OCI-LY3 (cell line): ENCODE data around the gene RAD51B.

Source experiments
- CTCF ChIP-seq: fragments of 200-600, 300-600 bp; sonication (generic); IDR thresholded peaks from 2 replicates; pipeline ENCODE4 v1.5.1; 2014; ENCODE audit warnings: antibody characterized with exemption, low read length, low read depth
- EZH2phosphoT487 ChIP-seq: fragments of 200-600 bp; shearing (Covaris generic); IDR thresholded peaks from 2 replicates; pipeline ENCODE4 v1.6.1; 2018; ENCODE audit warnings: antibody characterized with exemption, mixed run types, low read depth

DNA sequence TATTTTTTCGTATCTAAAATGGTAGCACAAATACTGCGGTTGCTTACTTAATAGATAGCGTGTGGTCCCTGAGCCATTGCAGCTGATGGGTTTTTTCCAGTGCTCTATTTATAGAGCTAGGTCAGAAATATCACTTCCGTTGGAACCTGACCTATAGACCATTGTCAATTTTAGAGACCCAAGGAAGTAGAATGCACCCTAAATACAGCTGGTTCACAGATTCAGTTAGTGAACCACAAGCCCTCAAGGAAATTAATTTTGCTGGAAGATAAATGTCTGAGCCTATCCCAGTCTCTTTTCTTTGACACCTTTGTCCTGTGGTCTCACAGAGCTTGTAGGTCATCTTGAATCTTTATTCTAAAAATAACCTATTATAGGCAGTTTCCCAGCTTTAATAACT, 582.3 kb downstream of the RAD51B start:
- TF ChIP-seq CTCF (no peak), EZH2phosphoT487 (no peak)
